ENCODE measurements around the gene NPAS3. TPM values are rescaled to one million over a fixed set of nuclear protein-coding genes. Genes with fewer than 3 reads are reported as not detected.

NPAS3 gene
- total RNA-seq, 2 donors from 2014 or later, result 1.1 to 1.8 TPM

- no peak for DNase-seq (ENCODE audit: low spot score)
- Histone ChIP-seq H3K36me3 (no peaks in the 10 kb centered on the region), H3K27ac (no peak overlapping the region), H3K4me1 (replicated peaks) (no peaks in the 10 kb centered on the region), H3K9me3 (no peaks in the 10 kb centered on the region), H3K27me3 (replicated peaks; ENCODE audit: insufficient read depth) (no peaks in the 10 kb centered on the region), H3K4me3 (no peak overlapping the region)
- intact Hi-C loops (cut with DNase I), result no loop called here
- 55% methylated on average over 3 of the region's 3 CpGs for WGBS
- no peak for TF ChIP-seq POLR2AphosphoS5 (IDR thresholded peaks at IDR 0.05)
- no peak for TF ChIP-seq CTCF (IDR thresholded peaks at IDR 0.05)
- no peak for TF ChIP-seq POLR2A (IDR thresholded peaks at IDR 0.05)
These were observed 626.3 kb downstream of the NPAS3 start for GRCh38 chr14:33564774-33565630.

GRCh38 chr14:33566082-33566481 lies 627.4 kb downstream of the NPAS3 start:
- TF ChIP-seq POLR2A (IDR thresholded peaks at IDR 0.05) (no peak), POLR2AphosphoS5 (IDR thresholded peaks at IDR 0.05) (no peak), CTCF (IDR thresholded peaks at IDR 0.05) (no peak)
- H3K36me3 ChIP-seq, result no peaks in the 10 kb centered on the region
- WGBS, result 94% methylated on average over 9 of the region's 9 CpGs
- H3K4me3 ChIP-seq, result no peak overlapping the region
- H3K9me3 ChIP-seq, result no peaks in the 10 kb centered on the region
- no peaks in the 10 kb centered on the region for H3K4me1 ChIP-seq (replicated peaks)
- DNase-seq (ENCODE audit: low spot score), result no peak
- no peak overlapping the region for H3K27ac ChIP-seq
- intact Hi-C loops (cut with DNase I), result no loop called here
- no peaks in the 10 kb centered on the region for H3K27me3 ChIP-seq (replicated peaks; ENCODE audit: insufficient read depth)

- Histone ChIP-seq H3K27ac (no peak overlapping the region), H3K4me1 (replicated peaks) (no peaks in the 10 kb centered on the region), H3K4me3 (no peak overlapping the region), H3K36me3 (no peaks in the 10 kb centered on the region), H3K9me3 (no peaks in the 10 kb centered on the region), H3K27me3 (replicated peaks; ENCODE audit: insufficient read depth) (peaks cover 3% of the 10 kb centered on the region)
- DNase-seq (ENCODE audit: low spot score), result no peak
- intact Hi-C loops (cut with DNase I), result no loop called here
- 60% methylated on average over 10 of the region's 10 CpGs for WGBS
- TF ChIP-seq POLR2AphosphoS5 (IDR thresholded peaks at IDR 0.05) (no peak), CTCF (IDR thresholded peaks at IDR 0.05) (no peak), POLR2A (IDR thresholded peaks at IDR 0.05) (no peak)
These were observed 628.5 kb downstream of the NPAS3 start for GRCh38 chr14:33567023-33567728.

- Histone ChIP-seq H3K27me3 (replicated peaks; ENCODE audit: insufficient read depth) (peaks cover 3% of the 10 kb centered on the region), H3K9me3 (no peaks in the 10 kb centered on the region), H3K27ac (no peak overlapping the region), H3K4me3 (no peak overlapping the region), H3K36me3 (no peaks in the 10 kb centered on the region), H3K4me1 (replicated peaks) (no peaks in the 10 kb centered on the region)
- DNase-seq (ENCODE audit: low spot score), result no peak
- intact Hi-C loops (cut with DNase I), result no loop called here
- 71% methylated on average over 4 of the region's 4 CpGs for WGBS
- TF ChIP-seq POLR2A (IDR thresholded peaks at IDR 0.05) (no peak), POLR2AphosphoS5 (IDR thresholded peaks at IDR 0.05) (no peak), CTCF (IDR thresholded peaks at IDR 0.05) (no peak)
These were observed 629.1 kb downstream of the NPAS3 start for GRCh38 chr14:33567731-33568130.
